ENCODE data around the gene FNDC5.

The FNDC5 gene

GRCh38 chr1:32865639-32866405, 4.9 kb downstream of the FNDC5 start:
- H3K4me3 ChIP-seq (ENCODE audit: low read depth, low read length), result no peak overlapping the region
- DNase-seq (ENCODE audit: low read depth), result no peak
- TF ChIP-seq, protein P1, sequence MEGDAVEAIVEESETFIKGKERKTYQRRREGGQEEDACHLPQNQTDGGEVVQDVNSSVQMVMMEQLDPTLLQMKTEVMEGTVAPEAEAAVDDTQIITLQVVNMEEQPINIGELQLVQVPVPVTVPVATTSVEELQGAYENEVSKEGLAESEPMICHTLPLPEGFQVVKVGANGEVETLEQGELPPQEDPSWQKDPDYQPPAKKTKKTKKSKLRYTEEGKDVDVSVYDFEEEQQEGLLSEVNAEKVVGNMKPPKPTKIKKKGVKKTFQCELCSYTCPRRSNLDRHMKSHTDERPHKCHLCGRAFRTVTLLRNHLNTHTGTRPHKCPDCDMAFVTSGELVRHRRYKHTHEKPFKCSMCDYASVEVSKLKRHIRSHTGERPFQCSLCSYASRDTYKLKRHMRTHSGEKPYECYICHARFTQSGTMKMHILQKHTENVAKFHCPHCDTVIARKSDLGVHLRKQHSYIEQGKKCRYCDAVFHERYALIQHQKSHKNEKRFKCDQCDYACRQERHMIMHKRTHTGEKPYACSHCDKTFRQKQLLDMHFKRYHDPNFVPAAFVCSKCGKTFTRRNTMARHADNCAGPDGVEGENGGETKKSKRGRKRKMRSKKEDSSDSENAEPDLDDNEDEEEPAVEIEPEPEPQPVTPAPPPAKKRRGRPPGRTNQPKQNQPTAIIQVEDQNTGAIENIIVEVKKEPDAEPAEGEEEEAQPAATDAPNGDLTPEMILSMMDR (IDR thresholded peaks at IDR 0.05; ENCODE audit: low read depth, low read length, missing control alignments), result no peak
- in situ Hi-C loops (cut with HindIII; ENCODE audit: low sequenced_read_pairs), result no loop called here

DNA sequence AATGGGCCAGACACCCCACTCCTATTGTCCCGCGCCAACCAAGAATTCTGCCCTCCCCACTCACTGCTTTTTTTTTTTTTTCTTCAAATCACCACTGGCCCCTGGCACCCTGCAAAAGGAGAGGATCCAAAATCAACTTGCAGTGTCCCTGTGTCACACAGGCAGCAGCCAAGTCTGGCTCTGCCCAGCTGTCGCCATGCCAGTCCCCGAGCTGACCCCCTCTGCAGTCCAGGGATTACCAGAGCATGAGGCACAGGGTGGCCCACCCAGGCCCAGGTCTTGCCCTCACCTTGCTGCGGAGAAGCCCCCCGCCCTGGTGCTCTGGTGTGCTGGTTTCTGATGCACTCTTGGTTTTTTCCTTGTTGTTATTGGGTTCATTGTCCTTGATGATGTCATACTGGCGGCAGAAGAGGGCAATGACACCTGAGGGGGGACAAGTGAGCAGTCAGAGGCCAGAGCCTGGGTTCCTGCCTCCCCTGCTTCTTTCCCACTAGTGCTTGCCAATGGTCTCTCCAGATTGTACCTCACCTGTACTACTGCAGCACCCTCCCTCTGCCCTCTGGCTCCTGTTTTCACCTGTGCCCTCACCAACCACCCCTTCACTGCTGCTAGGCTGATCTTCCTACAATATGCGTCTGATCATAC, 6.2 kb downstream of the FNDC5 start:
- TF ChIP-seq, protein P1 (IDR thresholded peaks at IDR 0.05; ENCODE audit: low read depth, low read length, missing control alignments), result no peak
- H3K4me3 ChIP-seq (ENCODE audit: low read depth, low read length), result no peak overlapping the region
- no peak for DNase-seq (ENCODE audit: low read depth)
- in situ Hi-C loops (cut with HindIII; ENCODE audit: low sequenced_read_pairs), result no loop called here

- TF ChIP-seq, protein P1 (IDR thresholded peaks at IDR 0.05; ENCODE audit: low read depth, low read length, missing control alignments), result no peak
Observed at GRCh38 chr1:32863881-32864245, 6.8 kb downstream of the FNDC5 start.

DNA sequence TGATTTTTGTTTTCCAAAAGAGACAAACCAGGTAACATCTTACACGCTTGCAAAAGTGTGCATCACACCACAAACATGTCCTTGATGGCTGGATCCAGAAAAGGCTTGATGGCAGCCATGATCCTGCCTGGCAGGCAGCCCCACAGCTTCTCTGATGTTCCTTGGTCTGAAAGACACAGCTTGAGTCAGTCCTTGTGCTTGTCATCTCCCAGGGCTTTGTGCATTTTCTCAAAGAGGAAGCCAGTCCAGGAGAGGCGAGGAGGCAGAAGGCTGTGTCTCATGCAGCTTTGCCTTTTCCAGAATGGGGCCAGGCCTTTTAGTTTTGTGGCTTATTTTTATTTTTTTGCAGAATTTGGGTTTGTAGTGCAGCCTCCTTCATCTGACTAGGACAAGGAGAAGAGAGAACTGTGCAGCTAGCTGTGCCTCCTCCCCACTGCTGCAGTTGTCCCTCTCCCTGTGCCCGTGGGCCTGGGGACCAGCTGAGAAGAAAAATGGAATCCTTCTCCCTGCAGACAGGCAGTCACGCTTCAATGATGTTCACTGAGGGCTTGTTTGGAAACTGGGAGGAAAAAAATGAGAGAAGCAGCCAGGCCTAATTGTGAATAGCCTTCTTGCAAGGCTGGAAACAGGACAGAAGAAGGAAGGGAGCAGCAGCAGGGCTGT, 7.4 kb downstream of the FNDC5 start:
- no peak overlapping the region for H3K4me3 ChIP-seq (ENCODE audit: low read depth, low read length)
- no peak for DNase-seq (ENCODE audit: low read depth)
- TF ChIP-seq, protein P1 (IDR thresholded peaks at IDR 0.05; ENCODE audit: low read depth, low read length, missing control alignments), result no peak
- in situ Hi-C loops (cut with HindIII; ENCODE audit: low sequenced_read_pairs), result no loop called here

More at GRCh38 chr1:32863881-32864245, 6.8 kb downstream of the FNDC5 start:
- no peak for DNase-seq (ENCODE audit: low read depth)
- in situ Hi-C loops (cut with HindIII; ENCODE audit: low sequenced_read_pairs), result no loop called here
- H3K4me3 ChIP-seq (ENCODE audit: low read depth, low read length), result no peak overlapping the region

DNA sequence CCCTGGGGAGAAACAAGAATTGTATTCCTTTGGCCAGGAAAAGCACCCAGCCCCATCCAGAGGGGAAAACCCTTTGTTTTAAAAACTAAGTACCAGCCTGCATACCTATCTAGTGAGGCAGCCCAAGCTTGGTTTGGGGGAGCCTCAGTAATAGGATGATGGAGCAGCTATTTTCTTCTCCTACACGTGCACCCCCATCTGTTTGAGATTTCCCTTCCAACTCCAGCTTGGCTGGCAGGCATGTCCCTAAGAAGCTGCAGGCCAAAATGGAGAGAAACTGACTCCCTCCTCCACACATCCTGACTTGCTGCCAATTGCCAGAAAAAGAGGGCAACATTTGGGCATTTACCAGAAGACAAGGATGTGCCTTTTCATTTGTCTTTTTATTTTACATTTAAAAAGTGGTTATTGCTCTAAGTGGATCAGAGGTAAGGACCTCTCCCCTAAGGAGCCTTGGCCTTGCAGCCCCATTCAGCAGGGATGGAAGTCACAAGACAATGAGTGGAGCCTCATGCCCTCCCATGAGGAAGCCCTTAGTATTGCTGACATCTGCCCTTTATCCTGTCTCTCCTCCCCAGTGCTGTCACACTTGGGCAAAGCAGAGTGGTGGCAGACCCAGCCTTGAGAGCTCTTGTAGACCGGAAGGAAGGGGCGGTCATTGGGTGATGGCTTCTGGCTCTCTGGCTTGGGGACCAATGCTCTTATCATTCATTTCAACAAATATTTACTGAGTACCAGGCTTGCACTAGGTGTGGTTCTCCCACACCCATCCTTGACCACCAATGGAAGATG, 8.6 kb downstream of the FNDC5 start:
- in situ Hi-C loops (cut with HindIII; ENCODE audit: low sequenced_read_pairs), result no loop called here
- TF ChIP-seq, protein P1 (IDR thresholded peaks at IDR 0.05; ENCODE audit: low read depth, low read length, missing control alignments), result no peak
- no peak overlapping the region for H3K4me3 ChIP-seq (ENCODE audit: low read depth, low read length)
- no peak for DNase-seq (ENCODE audit: low read depth)

GRCh38 chr1:32860566-32860965, 10.1 kb downstream of the FNDC5 start:
- in situ Hi-C loops (cut with HindIII; ENCODE audit: low sequenced_read_pairs), result no loop called here
- DNase-seq (ENCODE audit: low read depth), result no peak
- H3K4me3 ChIP-seq (ENCODE audit: low read depth, low read length), result no peak overlapping the region
- TF ChIP-seq, protein P1 (IDR thresholded peaks at IDR 0.05; ENCODE audit: low read depth, low read length, missing control alignments), result no peak
